GM12878 (cell line): ENCODE results near the gene TIMM29. TPM values are rescaled to one million over a fixed set of nuclear protein-coding genes. Genes with fewer than 3 reads are reported as not detected.

Experiments
- ATF7 ChIP-seq: fragments of 450-650 bp; IDR thresholded peaks from 2 replicates; pipeline ENCODE4 v1.6.1; 2016; ENCODE audit warnings: low read depth, mild to moderate bottlenecking
- BHLHE40 ChIP-seq, 2 experiments: fragments of 450-650 bp in 1 of 2; IDR thresholded peaks; 2 replicates each; pipeline ENCODE4 v1.6.1; 2011 to 2017; ENCODE audit warnings: low read depth in 2 of 2, borderline replicate concordance in 1 of 2, improper control_type of control experiment in 1 of 2, low read length in 1 of 2, mild to moderate bottlenecking in 1 of 2
- CEBPZ ChIP-seq: fragments of 150-350 bp; IDR thresholded peaks from 2 replicates; pipeline ENCODE4 v1.6.1; 2016; ENCODE audit warnings: low read depth, low read length
- GATAD2B ChIP-seq: fragments of 450-650 bp; conservative IDR thresholded peaks from 2 replicates; pipeline ENCODE4 v1.6.1; 2017; ENCODE audit warnings: low read depth, mild to moderate bottlenecking, moderate library complexity
- IRF4 ChIP-seq: IDR thresholded peaks from 2 replicates; pipeline ENCODE4 v1.6.1; 2011; ENCODE audit warnings: low read depth, low read length
- KLF5 ChIP-seq: fragments of 450-650 bp; IDR thresholded peaks from 2 replicates; pipeline ENCODE4 v1.6.1; 2014; ENCODE audit warnings: mild to moderate bottlenecking; ENCODE audit not compliant: partially characterized antibody
- LARP7 ChIP-seq: fragments of 450-650 bp; IDR thresholded peaks from 2 replicates; pipeline ENCODE4 v1.6.1; 2017; ENCODE audit warnings: mild to moderate bottlenecking
- MEF2B ChIP-seq: fragments of 450-650 bp; IDR thresholded peaks from 2 replicates; pipeline ENCODE4 v1.6.1; 2018; ENCODE audit warnings: mild to moderate bottlenecking, moderate library complexity; ENCODE audit not compliant: partially characterized antibody, poor library complexity, severe bottlenecking
- MTA2 ChIP-seq: fragments of 450-650 bp; IDR thresholded peaks from 2 replicates; pipeline ENCODE4 v1.6.1; 2016; ENCODE audit warnings: low read depth, mild to moderate bottlenecking, moderate library complexity
- NBN ChIP-seq: fragments of 450-650 bp; IDR thresholded peaks from 2 replicates; pipeline ENCODE4 v1.6.1; 2016
- PAX8 ChIP-seq: fragments of 450-650 bp; IDR thresholded peaks from 2 replicates; pipeline ENCODE4 v1.6.1; 2017; ENCODE audit warnings: mild to moderate bottlenecking, moderate library complexity
- POLR2AphosphoS2 ChIP-seq: IDR thresholded peaks from 2 replicates; pipeline ENCODE4 v1.6.1; 2011; ENCODE audit warnings: low read depth, mild to moderate bottlenecking, low read length, improper control_type of control experiment, moderate library complexity
- POLR2AphosphoS5 ChIP-seq: IDR thresholded peaks from 2 replicates; pipeline ENCODE4 v1.6.1; 2011; ENCODE audit warnings: mild to moderate bottlenecking, low read length, inconsistent platforms
- RELB ChIP-seq: fragments of 450-650 bp; IDR thresholded peaks from 2 replicates; pipeline ENCODE4 v1.6.1; 2017; ENCODE audit warnings: low read depth, mild to moderate bottlenecking, moderate library complexity
- SIN3A ChIP-seq: IDR thresholded peaks from 2 replicates; pipeline ENCODE4 v1.6.1; 2012; ENCODE audit warnings: low read depth, low read length, improper control_type of control experiment
- STAT3 ChIP-seq: IDR thresholded peaks from 2 replicates; pipeline ENCODE4 v1.6.1; 2011; ENCODE audit warnings: low read depth, low read length, improper control_type of control experiment
- SUZ12 ChIP-seq: fragments of 200-600 bp; sonication (generic); IDR thresholded peaks from one replicate; pipeline ENCODE4 v1.6.1; 2018; ENCODE audit warnings: antibody characterized with exemption, mild to moderate bottlenecking; ENCODE audit not compliant: unreplicated experiment
- TAF1 ChIP-seq: IDR thresholded peaks from 2 replicates; pipeline ENCODE4 v1.6.1; 2011; ENCODE audit warnings: mild to moderate bottlenecking, low read depth, low read length, borderline replicate concordance
- TCF3 ChIP-seq: IDR thresholded peaks from 2 replicates; pipeline ENCODE4 v1.6.1; 2012; ENCODE audit warnings: low read depth, mild to moderate bottlenecking, low read length, borderline replicate concordance; ENCODE audit not compliant: insufficient read depth
- TCF7 ChIP-seq: IDR thresholded peaks from 2 replicates; pipeline ENCODE4 v1.6.1; 2014; ENCODE audit warnings: antibody characterized with exemption, borderline replicate concordance
- USF2 ChIP-seq: IDR thresholded peaks from 2 replicates; pipeline ENCODE4 v1.6.1; 2011; ENCODE audit warnings: low read depth, low read length, improper control_type of control experiment, borderline replicate concordance
- WRNIP1 ChIP-seq: IDR thresholded peaks from 2 replicates; pipeline ENCODE4 v1.6.1; 2011; ENCODE audit warnings: low read depth, low read length, improper control_type of control experiment, borderline replicate concordance
- YY1 ChIP-seq: IDR thresholded peaks from 2 replicates; pipeline ENCODE4 v1.6.1; 2011; ENCODE audit warnings: low read depth, mild to moderate bottlenecking, low read length
- ZNF217 ChIP-seq: fragments of 450-650 bp; IDR thresholded peaks from 2 replicates; pipeline ENCODE4 v1.6.1; 2017; ENCODE audit warnings: antibody characterized with exemption, mild to moderate bottlenecking
- ZZZ3 ChIP-seq: IDR thresholded peaks from 2 replicates; pipeline ENCODE4 v1.6.1; 2011; ENCODE audit warnings: low read depth; ENCODE audit not compliant: control insufficient read depth, insufficient read length
- polyA plus RNA-seq, 11 experiments: library from polyadenylated mRNA; depleted of rRNA in 4 of 11; unstranded in 6 of 11; stranded (reverse) in 5 of 11; fragments of >200 nt; fragmentation: Nextera tagmentation in 4 of 11; fragmentation: Illumina TruSeq in 1 of 11; extraction: Ambion mirVana in 4 of 11; extraction: Trizol in 1 of 11; gene quantifications; 1 replicate in 1 of 11; 2 replicates in 10 of 11; pipeline versions ENCODE4 v1.2.1 to v1.2.3, GENCODE V29; 2011 to 2016; ENCODE audit warnings: inconsistent platforms in 2 of 11, missing spikeins in 2 of 11, low read depth in 1 of 11
- total RNA-seq, 4 experiments: library from RNA; depleted of rRNA in 3 of 4; stranded (reverse); fragments of >200 nt in 3 of 4; fragmentation: Illumina TruSeq in 1 of 4; extraction: Trizol in 1 of 4; gene quantifications; 2 replicates each; pipeline versions ENCODE4 v1.2.1 to v1.2.3, GENCODE V29; 2013 to 2021

The TIMM29 gene
- total and polyA plus RNA-seq, 10 of the 15 experiments (the other 5 are each of a cell fraction or from before 2014, with no cell fraction given), result 2.4 to 27.9 (median 13.5) TPM

- peak; percentile 98 for TF ChIP-seq YY1
- no peak for TF ChIP-seq USF2
- no peak for TF ChIP-seq ZNF217
- TF ChIP-seq SUZ12, result no peak
- TF ChIP-seq STAT3, result no peak
- TF ChIP-seq CEBPZ, result peak; percentile 54; the same call in 1 of the 2 replicates
- no peak for TF ChIP-seq IRF4
- peak; percentile 56 for TF ChIP-seq TCF3
- peak; percentile 73 for TF ChIP-seq ATF7
- TF ChIP-seq PAX8, result no peak
- peak; percentile 91 for TF ChIP-seq POLR2AphosphoS2
- TF ChIP-seq SIN3A, result peak; percentile 94
- TF ChIP-seq GATAD2B, result 0 out of 2 replicates have a peak, but pooled peaks have one; percentile 26
- TF ChIP-seq MEF2B, result no peak
- peak; percentile 80 for TF ChIP-seq KLF5
- peak; percentile 74; the same call in 1 of the 2 replicates for TF ChIP-seq NBN
- TF ChIP-seq MTA2, result no peak
- TF ChIP-seq RELB, result peak; percentile 97
- no peak for TF ChIP-seq ZZZ3
- TF ChIP-seq TAF1, result peak; percentile 85; the same call in 1 of the 2 replicates
- TF ChIP-seq WRNIP1, result peak; percentile 96; the same call in 1 of the 2 replicates
- TF ChIP-seq POLR2AphosphoS5, result peak; percentile 48; the same call in 1 of the 2 replicates
- peak in 1 of 2 experiments; percentile 29; a peak in 2 of 4 replicates for TF ChIP-seq BHLHE40 (IDR thresholded peaks at IDR 0.05; ENCODE audit: borderline replicate concordance in 1 of 2, low read depth in 2 of 2, low read length in 1 of 2)
- peak; percentile 61; the same call in 1 of the 2 replicates for TF ChIP-seq LARP7
- TF ChIP-seq TCF7, result no peak
These were observed at the start of gene TIMM29, which contains the start of gene YIPF2 (continued) for GRCh38 chr19:10928563-10929401.
